GM21737 (cell line): ENCODE data around the gene GALR1.
"Not testable (repeated sequence)": the region's sequence is repeated elsewhere in the genome, so short reads cannot be mapped to it uniquely, and the experiment has no call there.

ENCODE experiments used
- ATAC-seq: cut with Tn5 transposase; IDR thresholded peaks from one replicate; pipeline ENCODE4 v1.9.1; 2021; ENCODE audit warnings: mild to moderate bottlenecking, moderate library complexity; ENCODE audit not compliant: unreplicated experiment

GALR1 gene, protein sequence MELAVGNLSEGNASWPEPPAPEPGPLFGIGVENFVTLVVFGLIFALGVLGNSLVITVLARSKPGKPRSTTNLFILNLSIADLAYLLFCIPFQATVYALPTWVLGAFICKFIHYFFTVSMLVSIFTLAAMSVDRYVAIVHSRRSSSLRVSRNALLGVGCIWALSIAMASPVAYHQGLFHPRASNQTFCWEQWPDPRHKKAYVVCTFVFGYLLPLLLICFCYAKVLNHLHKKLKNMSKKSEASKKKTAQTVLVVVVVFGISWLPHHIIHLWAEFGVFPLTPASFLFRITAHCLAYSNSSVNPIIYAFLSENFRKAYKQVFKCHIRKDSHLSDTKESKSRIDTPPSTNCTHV

DNA sequence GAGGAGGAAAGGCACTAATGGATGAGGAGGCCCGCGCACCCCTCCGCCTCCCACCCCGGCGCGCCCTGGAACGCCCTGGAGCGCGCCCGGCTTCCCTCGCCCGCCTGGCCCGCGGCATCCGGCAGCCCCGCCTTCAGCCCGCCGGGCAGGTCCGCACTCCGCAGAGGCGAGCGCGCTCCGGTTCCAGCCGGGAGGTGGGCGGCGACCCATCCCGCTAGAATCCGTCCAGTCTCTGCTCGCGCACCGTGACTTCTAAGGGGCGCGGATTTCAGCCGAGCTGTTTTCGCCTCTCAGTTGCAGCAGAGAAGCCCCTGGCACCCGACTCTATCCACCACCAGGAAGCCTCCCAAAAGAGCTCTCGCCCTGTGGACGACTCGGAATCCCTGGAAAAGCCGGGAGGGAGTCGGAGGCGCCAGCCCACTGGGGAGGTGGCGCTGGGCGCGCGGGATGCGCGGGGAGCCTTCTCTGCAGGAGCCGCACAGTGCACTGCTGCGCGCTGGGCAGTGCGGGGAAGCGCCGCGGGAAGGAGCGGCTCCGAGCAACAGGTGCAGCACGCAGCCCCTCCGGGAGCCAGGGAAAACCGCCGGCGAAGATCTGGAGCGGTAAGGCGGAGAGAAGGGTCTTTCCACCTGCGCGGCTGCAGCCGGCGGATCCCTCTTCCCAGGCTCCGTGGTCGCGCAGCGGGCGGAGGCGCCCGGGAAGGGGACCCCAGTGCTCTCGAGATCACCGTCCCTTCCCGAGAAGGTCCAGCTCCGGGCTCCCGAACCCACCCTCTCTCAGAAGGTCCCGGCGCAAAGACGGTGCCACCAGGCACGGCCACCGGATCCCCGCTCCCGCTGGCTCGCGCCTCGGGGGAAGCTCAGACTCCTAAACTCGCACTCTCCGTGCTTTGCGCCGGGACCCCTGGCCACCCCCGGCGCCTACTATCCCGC, at the start of gene GALR1:
GALR1 (plus strand) TSS at position 280 of the 932 bp plus-strand sequence. CDS start 701 bp downstream, outside the sequence.
- ATAC-seq = no peak

DNA sequence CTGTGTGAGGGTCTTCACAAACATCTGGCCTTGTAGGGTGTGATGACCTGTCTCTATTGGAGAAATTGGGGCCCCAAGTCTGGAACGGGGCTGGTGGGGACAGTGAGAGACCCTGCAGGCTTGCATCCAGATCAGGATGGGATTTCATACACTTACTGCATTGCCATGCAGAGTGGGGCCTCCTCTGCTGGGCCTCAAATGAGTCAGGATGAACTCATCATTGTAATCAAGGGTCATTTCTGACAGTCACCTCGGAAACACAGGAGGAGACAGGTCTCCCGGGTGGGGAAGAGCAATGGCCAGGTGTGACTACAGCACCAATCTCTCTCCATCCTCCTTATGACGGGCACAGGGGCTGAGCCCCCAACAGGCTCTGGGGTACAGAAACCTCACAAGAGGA, 48.1 kb upstream of the GALR1 start:
- no peak for ATAC-seq

DNA sequence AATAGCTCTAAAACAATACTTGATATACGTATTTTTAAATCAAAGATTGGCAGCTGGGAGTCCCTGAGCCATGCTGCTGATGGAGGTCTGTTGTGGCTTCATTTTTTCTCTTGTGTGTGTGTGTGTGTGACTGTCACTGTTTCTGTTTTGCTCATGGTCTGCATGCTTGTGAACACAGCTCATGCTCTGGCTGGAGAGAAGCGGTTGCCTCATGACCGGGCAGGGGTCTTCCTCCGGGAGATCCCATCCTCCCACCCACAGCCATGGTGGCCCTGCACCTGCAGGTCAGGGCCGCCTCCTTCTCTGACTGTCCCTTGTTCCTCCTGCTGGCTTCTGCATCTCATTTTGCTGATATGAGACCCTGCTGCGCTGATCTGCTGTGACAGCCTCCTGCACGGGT, 47.3 kb upstream of the GALR1 start:
- no peak for ATAC-seq

DNA sequence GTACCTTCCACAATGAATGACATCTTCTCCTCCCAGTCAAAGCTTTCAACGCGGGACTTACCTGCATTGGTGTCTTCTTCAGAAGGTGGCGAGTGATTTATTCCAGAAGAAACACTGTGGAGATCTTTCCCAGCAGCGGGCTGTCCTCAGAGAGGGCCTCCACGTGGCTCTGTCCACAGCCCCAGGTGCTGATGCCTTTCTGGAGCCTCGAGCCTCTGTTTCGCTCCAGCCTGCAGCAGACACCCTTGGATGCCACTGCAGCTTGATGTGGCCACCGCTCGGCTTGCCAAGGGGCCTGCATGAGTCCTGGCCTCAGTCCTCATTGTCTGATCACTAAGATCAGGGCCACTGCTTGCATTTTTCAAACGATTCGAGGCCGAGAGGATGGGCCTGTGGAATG, 46.6 kb upstream of the GALR1 start:
- ATAC-seq = no peak

DNA sequence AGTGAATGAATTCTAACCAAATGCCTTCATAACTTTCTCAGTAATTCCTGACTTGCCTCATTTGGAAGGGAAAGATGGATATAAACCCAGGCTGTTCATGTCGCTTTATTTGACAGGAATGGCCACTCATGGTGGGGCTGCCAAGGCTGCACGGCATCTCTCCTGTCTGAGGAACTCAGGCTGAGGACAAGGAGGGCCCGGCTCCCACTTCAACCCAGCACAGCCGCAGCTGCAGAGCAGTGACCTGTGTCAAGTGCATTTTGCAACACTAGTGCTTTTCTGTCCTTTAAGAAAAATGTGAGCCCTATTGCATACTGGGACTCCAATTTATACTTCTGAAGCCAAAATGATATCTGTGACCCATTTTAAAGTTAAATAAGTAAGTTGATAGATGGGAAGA, 45.8 kb upstream of the GALR1 start:
- no peak for ATAC-seq

DNA sequence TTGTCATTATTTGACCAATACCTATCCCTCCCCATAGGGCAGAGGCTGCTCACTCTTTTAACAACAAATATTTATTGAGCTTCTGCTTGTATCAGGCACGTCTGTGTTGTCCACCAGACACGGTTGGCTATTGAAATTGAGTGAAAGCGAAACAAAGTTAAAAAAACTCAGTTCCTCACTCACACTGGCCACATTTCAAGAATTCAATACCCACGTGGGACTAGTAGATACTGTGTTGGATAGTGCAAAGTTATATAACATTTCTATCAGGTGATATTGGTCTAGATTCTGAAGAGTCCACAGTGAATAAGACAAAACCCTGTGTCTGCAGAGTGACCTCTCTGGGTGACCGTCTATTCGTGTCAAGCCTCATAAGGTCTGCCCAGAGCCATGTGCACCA, 43.9 kb upstream of the GALR1 start:
- ATAC-seq = no peak

DNA sequence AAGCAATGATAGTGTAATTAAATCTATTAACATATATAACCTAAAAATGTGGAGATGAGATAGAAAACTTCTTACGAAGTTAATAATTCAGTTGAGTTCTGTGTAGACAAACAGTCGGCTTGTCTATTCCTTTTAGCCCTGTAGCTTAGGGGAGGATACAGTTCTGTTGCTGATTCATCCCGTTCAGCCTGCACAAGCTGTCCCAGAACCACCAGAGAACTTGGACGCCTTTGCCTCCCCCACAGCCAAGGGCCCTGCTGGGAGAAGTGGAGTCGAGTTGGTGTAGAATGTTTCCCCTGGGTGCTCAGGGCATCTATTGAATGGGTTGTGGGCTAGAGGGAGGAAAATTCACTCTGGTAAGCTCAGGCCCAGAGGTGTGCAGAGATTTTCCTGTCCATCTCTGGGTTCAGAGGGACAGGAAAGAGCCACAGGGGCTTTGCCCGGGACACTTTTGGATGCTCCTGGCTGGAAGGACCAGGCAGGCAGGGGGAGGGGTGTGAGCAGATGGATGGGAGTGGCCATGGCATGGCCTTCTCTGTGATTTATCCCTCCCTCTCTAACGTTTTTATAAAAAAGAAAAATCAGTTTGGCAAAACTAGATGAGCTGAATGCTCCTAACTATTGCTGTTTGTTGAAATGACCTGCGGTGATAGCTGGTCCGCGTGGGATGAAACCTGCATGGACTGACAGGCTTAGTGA, 42.8 kb upstream of the GALR1 start:
- ATAC-seq = no peak

DNA sequence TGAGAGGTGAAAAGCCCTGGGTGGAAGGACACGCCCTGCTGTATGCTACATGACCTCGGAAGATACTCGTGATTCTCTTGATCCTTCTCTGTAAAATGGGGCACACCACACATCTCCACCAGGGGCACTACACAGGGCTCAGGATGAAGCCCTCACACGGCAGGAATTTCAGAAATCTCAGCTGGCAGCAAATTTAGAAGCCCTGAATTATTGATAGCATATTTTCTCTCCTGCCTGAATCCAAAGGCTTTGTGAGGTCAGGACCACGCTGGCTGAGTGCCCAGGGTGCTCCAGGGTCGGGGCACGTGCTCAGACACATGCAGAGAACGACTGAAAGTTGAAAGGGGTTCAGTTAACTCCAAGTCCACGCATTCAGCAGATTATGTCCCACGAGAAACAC, 42.1 kb upstream of the GALR1 start:
- ATAC-seq = no peak

DNA sequence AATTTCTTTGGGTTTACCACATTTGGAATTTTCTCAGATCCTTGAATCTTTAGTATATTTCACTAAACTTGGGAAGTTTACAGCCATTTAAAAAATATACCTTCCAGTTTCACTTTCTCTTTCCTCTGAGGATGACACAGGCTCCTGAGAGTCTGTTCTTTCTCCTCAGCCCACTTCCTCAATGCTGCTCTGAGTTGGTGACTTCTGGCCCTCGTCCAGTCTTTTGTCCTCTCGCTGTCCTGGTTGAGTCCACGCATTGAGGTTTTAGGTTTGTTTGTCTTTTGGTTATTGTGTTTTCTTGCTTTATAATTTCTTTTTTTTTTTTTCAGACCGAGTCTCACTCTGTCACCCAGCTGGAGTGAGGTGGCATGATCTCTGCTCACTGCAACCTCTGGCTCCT, 40.7 kb upstream of the GALR1 start:
- peak; percentile 73 for ATAC-seq

DNA sequence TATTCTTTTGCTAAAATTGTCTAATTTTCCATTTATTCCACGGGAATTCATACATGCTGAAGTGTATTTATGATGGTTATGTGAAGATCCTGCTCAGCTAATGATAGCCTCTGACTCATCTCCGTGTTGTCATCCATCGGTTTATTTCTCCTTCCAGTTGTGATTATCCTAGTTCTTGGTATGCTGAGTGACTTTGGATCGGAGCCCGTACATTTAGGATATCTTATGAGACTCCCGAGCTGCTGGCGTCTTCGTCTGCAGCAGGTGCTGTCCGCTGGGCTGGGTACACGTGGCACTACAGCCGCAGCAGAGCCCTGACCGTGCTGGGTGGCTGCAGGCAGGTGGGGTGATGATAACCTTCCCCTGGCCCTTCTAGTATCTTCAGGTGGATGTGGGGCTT, 40.1 kb upstream of the GALR1 start:
- ATAC-seq = no peak

DNA sequence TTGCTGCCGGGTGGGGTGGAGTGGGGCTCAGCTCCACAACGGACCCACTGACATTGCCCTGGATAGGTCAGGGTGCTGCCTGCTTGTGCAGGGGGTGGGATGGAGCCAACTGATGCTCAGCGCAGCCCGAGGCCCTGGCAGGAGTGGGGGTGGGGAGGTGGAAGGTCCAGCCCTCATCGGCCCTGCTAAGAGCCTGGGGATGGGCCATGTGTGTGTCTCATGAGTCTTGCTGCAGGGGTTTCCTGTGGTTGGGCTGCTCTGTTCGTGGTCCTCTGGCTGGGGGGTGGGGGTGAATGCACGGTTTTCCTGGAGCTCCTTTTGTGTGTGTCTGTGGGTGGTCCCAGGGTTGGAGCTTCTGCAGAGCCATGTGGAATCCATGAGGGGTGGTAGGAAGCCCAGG, 39.4 kb upstream of the GALR1 start:
- no peak for ATAC-seq

DNA sequence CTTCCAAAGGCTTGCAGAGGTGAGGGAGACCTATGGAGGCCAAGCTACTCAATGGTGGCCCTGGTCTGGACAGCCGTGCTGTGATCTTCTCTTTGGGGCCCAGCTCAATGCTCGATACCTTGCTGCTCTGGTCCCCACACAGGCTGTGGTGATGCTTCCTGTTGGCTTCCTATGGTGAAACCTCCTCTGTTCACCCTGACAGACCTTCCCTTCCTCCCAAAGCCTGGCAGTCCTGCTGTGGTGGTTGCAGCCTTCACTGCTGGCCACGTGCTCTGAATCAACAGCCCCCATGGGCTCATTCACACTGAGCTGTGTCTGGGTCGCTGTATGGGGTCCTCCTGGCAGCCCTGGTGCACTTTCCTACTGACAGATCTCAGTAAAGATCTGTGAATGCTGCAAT, 31.0 kb upstream of the GALR1 start:
- ATAC-seq = no peak

DNA sequence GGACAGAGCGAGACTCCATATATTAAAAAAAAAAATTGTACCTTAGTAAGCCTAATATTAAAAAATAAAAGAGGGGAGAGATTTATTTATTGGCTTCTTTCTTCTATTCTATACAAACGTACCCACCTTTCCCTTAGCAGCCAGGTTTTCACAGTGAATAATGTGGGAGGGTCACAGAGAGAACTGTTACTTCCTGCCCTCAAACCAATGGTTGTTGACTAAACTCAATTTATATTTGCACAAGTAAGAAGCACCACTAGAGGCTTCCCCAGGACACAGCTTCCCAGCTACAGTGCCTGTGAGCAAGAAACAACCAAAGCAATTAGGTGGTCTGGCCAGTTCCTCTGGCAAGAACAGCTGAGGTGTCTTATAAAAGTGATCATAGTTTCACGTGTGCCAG, 28.9 kb upstream of the GALR1 start:
- no peak for ATAC-seq

DNA sequence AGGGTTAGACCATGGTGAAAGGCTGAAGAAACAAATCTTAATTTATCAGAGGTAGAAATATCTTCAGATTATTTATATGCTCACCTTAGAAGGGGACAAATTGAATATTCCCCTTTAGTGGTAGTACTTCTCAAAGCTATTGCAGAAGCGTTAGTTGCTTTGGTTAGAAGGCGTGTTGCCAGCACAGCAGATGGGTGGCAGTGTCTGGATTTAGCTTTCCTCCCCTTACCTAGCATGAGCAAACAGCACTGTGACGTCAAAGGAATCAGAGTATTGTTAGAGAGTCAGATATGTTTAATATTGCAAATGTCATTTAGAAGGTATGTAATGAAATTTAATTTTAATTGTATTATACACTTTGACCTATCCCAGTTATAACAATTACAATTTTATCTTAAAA, 27.2 kb upstream of the GALR1 start:
- ATAC-seq = no peak

DNA sequence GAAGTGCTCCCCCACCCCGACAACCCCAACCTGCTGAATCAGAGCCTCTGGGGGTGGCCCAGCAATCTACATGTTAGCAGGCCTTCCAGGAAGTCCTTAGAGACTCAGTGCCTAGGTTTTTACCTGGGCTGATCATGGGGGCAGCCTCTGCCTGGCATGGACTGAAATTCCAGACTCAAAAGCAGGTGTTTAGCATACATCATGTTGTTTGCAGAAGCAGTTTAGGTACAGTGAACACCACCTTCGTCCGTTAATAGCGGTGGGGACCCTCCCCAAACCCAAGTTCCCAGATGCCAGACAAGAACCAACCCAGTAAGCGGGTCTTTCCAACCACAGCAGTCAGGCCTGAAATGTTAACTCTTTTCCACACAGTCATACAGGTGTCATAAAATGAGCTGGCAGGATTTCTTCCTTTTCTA, 26.4 kb upstream of the GALR1 start:
- ATAC-seq = no peak

DNA sequence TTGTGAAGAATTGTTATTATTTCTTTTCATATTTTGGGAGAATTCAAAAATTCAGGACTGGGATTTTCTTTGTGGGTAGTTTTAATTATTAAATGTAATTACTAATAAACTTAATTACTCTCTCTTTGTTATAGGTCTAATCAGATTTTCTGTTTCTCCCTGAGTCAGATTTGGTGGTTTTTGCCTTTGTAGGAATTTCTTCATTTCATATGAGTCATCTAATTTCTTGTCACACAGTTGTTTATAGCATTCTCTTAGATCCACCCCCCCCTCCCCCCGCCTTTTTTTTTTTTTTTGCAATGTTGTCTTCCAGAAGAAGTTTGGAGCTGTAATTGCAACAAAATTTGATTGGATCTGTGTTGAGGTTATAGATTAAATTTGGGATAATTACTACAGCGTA, 26.0 kb upstream of the GALR1 start:
- ATAC-seq = no peak

DNA sequence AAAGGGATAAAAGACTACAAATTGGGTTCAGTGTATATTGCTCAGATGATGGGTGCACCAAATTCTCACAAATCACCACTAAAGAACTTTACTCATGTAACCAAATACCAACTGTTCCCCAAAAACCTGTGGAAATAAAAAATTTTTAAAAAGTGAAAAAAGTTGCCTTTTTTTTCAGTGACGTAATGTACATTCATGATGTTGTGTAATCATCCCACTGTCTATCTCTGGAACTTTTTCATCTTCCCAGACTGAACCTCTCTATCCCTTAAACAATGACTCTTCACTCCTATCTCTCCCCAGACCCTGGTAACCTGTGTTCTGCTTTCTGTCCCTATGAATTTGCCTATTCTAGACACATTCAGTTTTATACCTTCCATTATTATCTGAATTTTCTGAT, 19.0 kb upstream of the GALR1 start:
- ATAC-seq = no peak

DNA sequence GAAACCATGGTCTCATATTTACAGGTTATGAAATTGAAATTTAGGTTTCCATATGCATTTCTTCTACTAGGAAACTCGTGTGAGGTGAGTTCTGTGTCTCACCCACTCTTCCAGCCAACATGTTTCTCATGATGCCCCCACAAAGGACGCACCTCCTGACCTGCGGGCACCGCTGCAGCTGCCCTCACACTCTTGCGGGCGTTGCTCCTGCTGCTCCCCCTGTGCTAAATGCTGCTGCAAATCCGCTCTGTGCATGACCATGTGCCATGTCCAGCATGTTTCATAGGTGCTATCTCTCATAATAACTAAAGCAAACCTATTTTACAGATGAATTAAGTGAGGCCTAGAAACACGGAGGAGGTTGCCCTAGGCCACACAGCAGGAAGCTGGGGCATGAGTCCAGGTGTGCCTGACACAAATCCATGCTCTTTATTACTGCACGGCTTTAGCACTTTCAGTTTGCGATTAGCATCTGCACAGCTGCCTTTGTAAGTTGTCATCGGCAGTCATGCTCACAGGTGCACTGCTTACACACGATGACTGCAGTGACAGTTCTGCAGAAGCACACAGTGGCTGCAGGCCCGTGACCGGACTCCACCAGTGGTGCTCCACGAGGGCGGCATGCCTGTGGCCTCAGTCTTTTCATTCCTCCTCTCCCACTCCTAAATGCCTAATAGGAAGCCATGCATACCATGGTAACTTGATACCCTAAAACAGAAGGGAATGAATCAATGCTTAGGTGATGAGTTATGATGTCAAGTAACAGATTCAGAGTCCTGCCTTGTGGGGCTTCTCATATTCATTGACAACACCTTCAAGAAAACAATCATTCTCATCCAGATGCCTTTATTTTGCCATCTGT, 14.9 kb upstream of the GALR1 start:
- no peak for ATAC-seq

DNA sequence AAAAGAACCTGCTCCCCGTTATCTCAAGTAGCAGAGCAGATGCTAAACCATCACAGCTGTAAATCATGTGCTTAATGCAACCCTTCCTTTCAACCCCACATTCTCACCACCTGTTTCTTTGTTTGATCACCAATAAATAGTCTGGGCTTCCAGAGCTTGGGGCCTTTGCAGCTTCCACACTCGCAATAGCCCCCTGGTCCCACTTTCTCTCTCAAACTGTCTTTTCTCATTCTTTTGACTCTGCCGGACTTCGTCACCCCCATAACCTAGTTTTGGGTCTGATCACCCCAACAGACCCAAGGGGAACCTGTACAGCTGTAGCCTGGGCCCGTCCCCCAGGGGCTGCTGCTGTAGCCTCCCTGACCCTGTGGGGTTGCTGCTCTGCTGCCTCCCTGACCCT, 10.4 kb upstream of the GALR1 start:
- not testable (repeated sequence) for ATAC-seq

DNA sequence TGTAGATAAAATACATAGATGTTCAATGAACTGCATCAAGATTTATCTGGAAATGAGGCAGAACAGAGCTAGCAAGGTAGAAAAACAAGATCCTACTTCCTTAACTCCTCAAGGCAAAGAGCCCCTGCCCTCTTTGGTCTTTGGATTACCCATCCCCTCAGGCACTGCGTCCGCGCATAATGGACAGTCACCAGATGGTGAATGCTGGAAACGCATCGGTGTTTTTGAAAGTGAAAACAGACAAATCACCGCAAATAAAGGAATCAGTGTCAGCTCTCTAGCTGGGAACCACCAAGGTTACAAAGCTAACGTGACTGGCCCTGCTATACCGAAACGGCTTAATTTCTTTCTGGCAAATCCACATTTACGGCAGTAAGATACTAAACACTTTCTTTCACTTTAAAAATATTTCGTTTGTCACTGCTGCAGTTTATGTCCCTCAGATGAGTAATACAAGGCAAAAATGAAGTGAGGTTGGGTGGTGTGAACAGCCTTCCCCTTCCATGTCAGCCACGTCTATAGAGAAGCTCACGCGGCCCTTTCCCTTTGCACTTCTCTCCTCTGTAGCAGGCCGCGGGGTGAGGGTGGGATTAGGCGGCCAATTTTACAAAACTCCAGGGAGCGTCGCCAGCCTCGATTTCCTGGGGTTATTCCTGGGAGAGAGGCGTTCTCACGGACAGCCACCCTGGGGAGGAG, 627 bp upstream of the GALR1 start:
- no peak for ATAC-seq
